ENCODE data around the gene UQCC2. TPM values are rescaled to one million over a fixed set of nuclear protein-coding genes. Genes with fewer than 3 reads are reported as not detected.

Gene UQCC2
- total RNA-seq, 1 donor from 2014 or later, result 2.6 TPM

DNA sequence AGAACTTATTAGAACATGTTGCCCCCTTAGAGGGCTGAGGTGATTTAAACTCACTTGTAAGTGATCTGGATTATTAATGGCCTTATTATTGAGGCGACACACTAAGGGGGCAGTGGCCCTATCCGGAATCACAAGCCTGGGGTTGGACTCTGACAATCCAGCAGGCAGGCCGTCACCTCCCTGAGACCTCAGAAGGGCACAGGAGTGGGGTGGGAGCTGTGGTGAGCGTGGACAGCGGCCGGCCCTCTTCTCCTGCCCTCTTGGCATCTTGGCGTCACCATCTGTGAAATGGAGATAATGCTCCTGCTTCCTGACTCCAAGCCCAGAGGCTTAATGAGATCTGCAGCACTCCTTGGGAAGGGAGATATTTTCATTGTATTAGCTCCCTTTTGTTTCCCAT is 15.6 kb upstream of the UQCC2 start:
- DNase-seq (ENCODE audit: low spot score in 2 of 2), result no peak
- no peaks in the 10 kb centered on the region for H3K27me3 ChIP-seq
- no peaks in the 10 kb centered on the region for H3K36me3 ChIP-seq
- no peaks in the 10 kb centered on the region for H3K4me1 ChIP-seq
- TF ChIP-seq, protein P1, sequence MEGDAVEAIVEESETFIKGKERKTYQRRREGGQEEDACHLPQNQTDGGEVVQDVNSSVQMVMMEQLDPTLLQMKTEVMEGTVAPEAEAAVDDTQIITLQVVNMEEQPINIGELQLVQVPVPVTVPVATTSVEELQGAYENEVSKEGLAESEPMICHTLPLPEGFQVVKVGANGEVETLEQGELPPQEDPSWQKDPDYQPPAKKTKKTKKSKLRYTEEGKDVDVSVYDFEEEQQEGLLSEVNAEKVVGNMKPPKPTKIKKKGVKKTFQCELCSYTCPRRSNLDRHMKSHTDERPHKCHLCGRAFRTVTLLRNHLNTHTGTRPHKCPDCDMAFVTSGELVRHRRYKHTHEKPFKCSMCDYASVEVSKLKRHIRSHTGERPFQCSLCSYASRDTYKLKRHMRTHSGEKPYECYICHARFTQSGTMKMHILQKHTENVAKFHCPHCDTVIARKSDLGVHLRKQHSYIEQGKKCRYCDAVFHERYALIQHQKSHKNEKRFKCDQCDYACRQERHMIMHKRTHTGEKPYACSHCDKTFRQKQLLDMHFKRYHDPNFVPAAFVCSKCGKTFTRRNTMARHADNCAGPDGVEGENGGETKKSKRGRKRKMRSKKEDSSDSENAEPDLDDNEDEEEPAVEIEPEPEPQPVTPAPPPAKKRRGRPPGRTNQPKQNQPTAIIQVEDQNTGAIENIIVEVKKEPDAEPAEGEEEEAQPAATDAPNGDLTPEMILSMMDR (IDR thresholded peaks at IDR 0.05), result no peak
- H3K9me3 ChIP-seq, result no peaks in the 10 kb centered on the region
- no peak overlapping the region for H3K4me3 ChIP-seq
- intact Hi-C loops (cut with DNase I), result no loop called here
- H3K27ac ChIP-seq, result no peak overlapping the region

DNA sequence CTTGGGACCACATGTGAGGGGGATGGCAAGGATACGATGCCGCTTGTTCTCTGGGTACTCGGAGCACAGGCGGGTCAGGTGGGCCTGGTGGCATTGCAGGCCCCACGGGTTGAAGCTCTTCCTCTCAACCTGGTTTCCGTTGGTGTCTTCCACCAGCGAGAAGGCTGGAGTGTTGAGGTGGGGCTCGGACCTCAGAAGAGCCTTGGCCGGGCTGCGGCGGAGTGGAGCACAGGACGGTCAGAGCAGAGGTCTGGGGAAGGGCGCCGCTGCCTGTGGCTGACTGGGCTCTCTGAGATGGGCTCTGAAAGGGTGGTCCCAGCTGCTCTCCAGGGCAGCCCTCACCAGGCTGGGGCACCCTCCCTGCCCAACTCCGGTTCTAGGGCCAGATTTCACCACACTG is 15.2 kb upstream of the UQCC2 start:
- Histone ChIP-seq H3K27me3 (no peaks in the 10 kb centered on the region), H3K9me3 (no peaks in the 10 kb centered on the region), H3K36me3 (no peaks in the 10 kb centered on the region), H3K27ac (no peak overlapping the region), H3K4me1 (no peaks in the 10 kb centered on the region), H3K4me3 (no peak overlapping the region)
- TF ChIP-seq, protein P1 (IDR thresholded peaks at IDR 0.05), result no peak
- intact Hi-C loops (cut with DNase I), result no loop called here
- DNase-seq (ENCODE audit: low spot score in 2 of 2), result no peak

DNA sequence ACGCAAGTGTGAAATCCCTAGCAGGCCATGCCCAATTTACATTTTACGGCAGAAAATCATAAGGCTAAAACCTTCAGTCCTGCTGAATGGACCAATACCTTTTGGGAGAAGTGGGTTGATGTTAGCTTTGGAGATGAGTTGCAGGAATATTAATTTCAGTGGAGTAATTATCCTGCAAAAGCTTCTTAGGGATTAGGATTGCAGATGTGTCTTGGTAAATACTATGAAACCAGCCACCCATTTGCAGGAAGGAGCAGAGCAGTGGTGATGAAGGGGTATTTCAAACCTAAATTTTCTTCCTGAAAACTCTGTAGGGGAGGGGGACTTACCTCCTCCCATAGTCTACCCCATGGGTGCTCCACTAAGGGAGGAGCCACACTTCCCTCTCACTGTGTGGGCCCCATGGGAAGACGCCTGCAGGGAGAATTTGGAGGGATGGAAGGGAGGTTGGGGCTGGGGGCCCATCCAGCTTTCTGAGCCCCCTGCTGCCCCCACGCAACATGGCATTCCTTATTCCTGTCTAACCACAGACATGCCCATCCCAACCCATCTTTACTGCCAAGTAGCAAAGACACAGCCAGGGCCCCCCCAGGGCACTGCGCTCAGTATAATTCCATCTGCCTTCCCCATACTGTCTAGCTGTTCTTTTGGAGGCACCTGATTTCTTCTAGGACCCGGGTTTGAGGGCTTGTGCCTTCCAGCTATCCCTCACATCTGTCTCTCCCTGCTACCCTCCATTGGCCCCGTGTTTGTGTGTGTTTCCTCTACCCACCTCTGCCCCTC is 14.6 kb upstream of the UQCC2 start:
- Histone ChIP-seq H3K4me3 (no peak overlapping the region), H3K36me3 (no peaks in the 10 kb centered on the region), H3K27me3 (no peaks in the 10 kb centered on the region), H3K27ac (no peak overlapping the region), H3K4me1 (no peaks in the 10 kb centered on the region), H3K9me3 (no peaks in the 10 kb centered on the region)
- intact Hi-C loops (cut with DNase I), result no loop called here
- DNase-seq (ENCODE audit: low spot score in 2 of 2), result no peak
- TF ChIP-seq, protein P1 (IDR thresholded peaks at IDR 0.05), result no peak

DNA sequence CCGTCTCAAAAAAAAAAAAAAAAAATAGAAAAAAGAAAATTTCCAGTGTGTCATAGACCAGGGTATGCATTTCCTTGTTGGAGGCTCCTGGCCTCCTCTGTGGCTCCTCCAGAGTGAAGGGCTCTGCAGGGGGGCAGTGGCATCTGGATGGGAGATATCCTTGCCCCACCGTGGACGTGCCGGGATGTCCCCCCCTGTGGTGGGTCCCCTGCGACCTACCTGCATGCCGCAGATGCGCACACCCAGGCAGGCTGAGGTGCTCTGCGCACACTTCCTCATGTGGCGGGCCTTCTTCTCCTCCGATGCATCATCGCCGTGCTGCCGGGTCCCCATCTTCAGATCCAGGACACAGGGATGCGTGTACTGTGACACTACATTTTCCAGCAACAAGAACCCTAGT is 13.7 kb upstream of the UQCC2 start:
- Histone ChIP-seq H3K27me3 (no peaks in the 10 kb centered on the region), H3K27ac (no peak overlapping the region), H3K9me3 (no peaks in the 10 kb centered on the region), H3K36me3 (no peaks in the 10 kb centered on the region), H3K4me3 (no peak overlapping the region), H3K4me1 (no peaks in the 10 kb centered on the region)
- TF ChIP-seq, protein P1 (IDR thresholded peaks at IDR 0.05), result no peak
- intact Hi-C loops (cut with DNase I), result no loop called here
- DNase-seq (ENCODE audit: low spot score in 2 of 2), result no peak

DNA sequence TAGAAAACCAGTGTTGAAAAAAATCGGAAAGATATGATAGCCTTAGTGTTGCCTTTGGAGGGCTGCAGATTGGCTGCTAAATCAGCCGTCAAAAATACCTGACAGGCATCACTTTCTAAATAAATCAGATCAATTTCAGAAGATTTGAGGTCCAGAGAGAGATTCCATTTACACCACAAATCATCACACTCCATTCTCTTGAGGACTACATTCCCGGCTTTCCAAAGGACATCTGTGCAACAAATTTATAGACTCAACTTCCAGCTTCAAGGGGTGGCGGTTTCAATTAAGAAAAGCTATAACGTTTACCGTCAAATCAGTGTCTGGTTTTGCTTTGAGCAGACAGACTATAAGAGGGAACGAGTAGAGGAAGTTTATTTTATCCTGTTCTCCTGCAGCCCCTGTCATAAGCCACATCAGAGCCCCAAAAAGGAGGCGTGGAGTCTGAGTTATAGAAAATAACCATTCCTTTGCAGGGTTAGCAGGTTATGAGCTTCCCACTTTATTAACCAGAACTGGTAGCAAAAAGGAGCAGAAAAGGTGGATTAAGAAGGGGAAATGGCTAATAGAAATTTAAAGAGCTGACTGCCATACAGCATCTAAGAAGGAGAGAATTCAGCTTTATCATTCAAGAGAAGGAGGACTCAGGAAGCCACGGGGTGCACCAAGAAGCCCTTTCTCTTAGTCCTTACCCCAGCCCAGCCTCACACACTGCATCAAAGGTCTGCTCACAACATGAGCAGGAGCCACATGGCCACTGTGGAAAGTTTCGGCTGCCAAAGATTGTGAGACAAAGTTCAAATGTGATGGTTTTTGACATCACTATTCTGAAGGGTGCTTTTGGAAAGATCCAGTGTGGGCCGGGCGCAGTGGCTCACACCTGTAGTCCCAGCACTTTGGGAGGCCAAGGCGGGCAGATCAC is 12.9 kb upstream of the UQCC2 start:
- Histone ChIP-seq H3K27me3 (no peaks in the 10 kb centered on the region), H3K27ac (no peak overlapping the region), H3K36me3 (no peaks in the 10 kb centered on the region), H3K9me3 (no peaks in the 10 kb centered on the region), H3K4me3 (no peak overlapping the region), H3K4me1 (no peaks in the 10 kb centered on the region)
- no peak for DNase-seq (ENCODE audit: low spot score in 2 of 2)
- intact Hi-C loops (cut with DNase I), result no loop called here
- TF ChIP-seq, protein P1 (IDR thresholded peaks at IDR 0.05), result no peak

Data from ascending aorta (tissue), 2 donors.